ENCODE results near the gene SCYGR2. TPM values are rescaled to one million over a fixed set of nuclear protein-coding genes. Genes with fewer than 3 reads are reported as not detected.

SCYGR2 gene
- total RNA-seq, 1 donor from 2014 or later: not detected

DNA sequence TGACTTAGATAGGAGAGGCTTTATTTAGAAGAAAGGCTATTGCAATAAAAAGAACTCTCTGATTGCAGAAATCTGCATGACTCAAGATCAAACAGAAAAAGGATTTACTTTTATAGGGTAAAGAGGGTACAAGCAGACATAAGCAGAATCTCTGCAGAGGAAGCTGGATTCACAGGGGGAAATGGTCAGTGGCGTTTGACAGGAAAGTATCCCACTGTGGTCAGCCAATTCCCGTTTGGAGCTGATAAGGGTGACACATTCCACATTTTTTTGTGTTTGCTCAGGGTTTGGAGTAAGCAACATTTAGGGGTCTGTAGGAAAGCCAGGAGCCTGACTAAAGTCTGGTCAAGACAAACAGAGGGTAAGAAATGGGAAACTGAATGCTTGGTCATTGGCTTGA is 44.0 kb downstream of the SCYGR2 start:
- Histone ChIP-seq H3K4me1 (no peaks in the 10 kb centered on the region), H3K27me3 (ENCODE audit: low read depth) (no peaks in the 10 kb centered on the region), H3K4me3 (no peak overlapping the region), H3K27ac (no peak overlapping the region), H3K36me3 (no peaks in the 10 kb centered on the region), H3K9me3 (no peaks in the 10 kb centered on the region)
- intact Hi-C loops (cut with DNase I): no loop called here
- TF ChIP-seq, protein P1, sequence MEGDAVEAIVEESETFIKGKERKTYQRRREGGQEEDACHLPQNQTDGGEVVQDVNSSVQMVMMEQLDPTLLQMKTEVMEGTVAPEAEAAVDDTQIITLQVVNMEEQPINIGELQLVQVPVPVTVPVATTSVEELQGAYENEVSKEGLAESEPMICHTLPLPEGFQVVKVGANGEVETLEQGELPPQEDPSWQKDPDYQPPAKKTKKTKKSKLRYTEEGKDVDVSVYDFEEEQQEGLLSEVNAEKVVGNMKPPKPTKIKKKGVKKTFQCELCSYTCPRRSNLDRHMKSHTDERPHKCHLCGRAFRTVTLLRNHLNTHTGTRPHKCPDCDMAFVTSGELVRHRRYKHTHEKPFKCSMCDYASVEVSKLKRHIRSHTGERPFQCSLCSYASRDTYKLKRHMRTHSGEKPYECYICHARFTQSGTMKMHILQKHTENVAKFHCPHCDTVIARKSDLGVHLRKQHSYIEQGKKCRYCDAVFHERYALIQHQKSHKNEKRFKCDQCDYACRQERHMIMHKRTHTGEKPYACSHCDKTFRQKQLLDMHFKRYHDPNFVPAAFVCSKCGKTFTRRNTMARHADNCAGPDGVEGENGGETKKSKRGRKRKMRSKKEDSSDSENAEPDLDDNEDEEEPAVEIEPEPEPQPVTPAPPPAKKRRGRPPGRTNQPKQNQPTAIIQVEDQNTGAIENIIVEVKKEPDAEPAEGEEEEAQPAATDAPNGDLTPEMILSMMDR (IDR thresholded peaks at IDR 0.05): no peak
- ATAC-seq (no peak), DNase-seq (no peak)

DNA sequence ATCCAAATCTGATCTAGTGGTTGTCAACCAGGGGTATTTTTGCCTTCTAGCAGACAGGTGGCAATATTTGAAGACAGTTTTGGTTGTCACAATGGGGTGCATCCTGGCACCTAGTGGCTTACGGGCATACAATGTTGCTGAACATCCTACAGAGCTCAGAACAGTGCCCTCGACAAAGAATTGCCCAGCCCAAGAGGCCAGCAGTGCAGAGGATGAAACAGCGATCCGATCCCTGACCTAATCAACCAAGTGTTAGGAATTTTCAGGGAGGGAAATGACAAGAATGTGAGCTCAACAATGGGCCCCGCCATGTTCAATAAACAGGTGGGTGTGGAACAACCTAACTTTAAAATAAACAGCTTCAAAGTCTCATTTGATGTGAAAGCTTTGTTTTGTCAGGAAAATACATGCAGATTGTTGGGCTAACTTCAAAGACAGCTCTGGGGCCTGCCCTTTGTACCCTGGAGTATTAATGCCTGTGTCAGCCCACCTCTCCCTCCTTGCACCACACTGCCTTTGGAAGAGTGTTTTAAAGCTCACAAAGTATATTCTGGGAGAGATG is 45.4 kb downstream of the SCYGR2 start:
- Histone ChIP-seq H3K27me3 (ENCODE audit: low read depth) (no peaks in the 10 kb centered on the region), H3K36me3 (no peaks in the 10 kb centered on the region), H3K27ac (no peak overlapping the region), H3K9me3 (no peaks in the 10 kb centered on the region), H3K4me1 (no peaks in the 10 kb centered on the region), H3K4me3 (no peak overlapping the region)
- TF ChIP-seq, protein P1 (IDR thresholded peaks at IDR 0.05): no peak
- intact Hi-C loops (cut with DNase I): no loop called here
- ATAC-seq (no peak), DNase-seq (no peak)

Other genes with a start within 250 kb of the SCYGR2 start
- not detected for gene TM4SF20, start 219.6 kb upstream of the SCYGR2 start, total RNA-seq
- not detected for gene SCYGR1, start 210.9 kb upstream of the SCYGR2 start, total RNA-seq
- gene AGFG1, start 126.7 kb upstream of the SCYGR2 start, total RNA-seq: 100 TPM
- not detected for gene SCYGR3, start 15.9 kb downstream of the SCYGR2 start, total RNA-seq
- not detected for gene SCYGR4, start 18.6 kb downstream of the SCYGR2 start, total RNA-seq
- gene SCYGR5, start 67.9 kb downstream of the SCYGR2 start, total RNA-seq: not detected
- gene SLC19A3, start 119.1 kb downstream of the SCYGR2 start, total RNA-seq: 40.7 TPM
- gene SCYGR6, start 125.9 kb downstream of the SCYGR2 start, total RNA-seq: not detected
- not detected for gene SCYGR7, start 129.4 kb downstream of the SCYGR2 start, total RNA-seq
- not detected for gene SCYGR8, start 147.0 kb downstream of the SCYGR2 start, total RNA-seq
- gene CCL20, start 214.9 kb downstream of the SCYGR2 start, total RNA-seq: 1.6 TPM

All from lower lobe of right lung (tissue), 2 donors.